Vagina (tissue), 2 donors: ENCODE measurements around the gene EHMT1. TPM values are rescaled to one million over a fixed set of nuclear protein-coding genes. Genes with fewer than 3 reads are reported as not detected.

ENCODE experiments used
- DNase-seq, 2 donors: peaks; one replicate each; pipeline ENCODE4 v3.0.0-alpha.2; 2017; ENCODE audit errors: extremely low spot score in 2 of 2
- H3K27ac ChIP-seq: fragments of 200-600 bp; sonication (generic); one replicate; pipeline ENCODE4 v1.5.1; 2019
- H3K27me3 ChIP-seq: fragments of 200-600 bp; sonication (generic); one replicate; pipeline ENCODE4 v1.5.1; 2019
- H3K36me3 ChIP-seq, 2 donors: fragments of 200-600 bp; sonication (generic); one replicate each; pipeline ENCODE4 v1.5.1; 2017 to 2019
- H3K4me1 ChIP-seq: fragments of 200-600 bp; sonication (generic); one replicate; pipeline ENCODE4 v1.5.1; 2019
- H3K4me3 ChIP-seq, 2 donors: fragments of 200-600 bp; sonication (generic); 1 replicate in 1 of 2; 2 replicates in 1 of 2; pipeline ENCODE4 v1.5.1; 2016 to 2019
- H3K9me3 ChIP-seq: fragments of 200-600 bp; sonication (generic); one replicate; pipeline ENCODE4 v1.5.1; 2019
- CTCF ChIP-seq, 3 experiments: fragments of 450-650 bp in 2 of 3; fragments of 200-600 bp in 1 of 3; sonication (generic) in 1 of 3; IDR thresholded peaks; one replicate each; pipeline ENCODE4 v1.5.1; 2017 to 2019; ENCODE audit warnings: antibody characterized with exemption in 3 of 3, mild to moderate bottlenecking in 2 of 3, moderate library complexity in 2 of 3
- POLR2A ChIP-seq, 2 donors: fragments of 450-650 bp; IDR thresholded peaks; one replicate each; pipeline ENCODE4 v1.6.1; 2017; ENCODE audit warnings: antibody characterized with exemption in 2 of 2, mild to moderate bottlenecking in 2 of 2, moderate library complexity in 2 of 2
- POLR2AphosphoS5 ChIP-seq, 2 donors: sonication (generic); formaldehyde crosslinking; IDR thresholded peaks; one replicate each; pipeline ENCODE4 v1.9.0; 2017; ENCODE audit warnings: antibody characterized with exemption in 2 of 2, mild to moderate bottlenecking in 2 of 2, low read depth in 1 of 2; ENCODE audit not compliant: insufficient read depth in 1 of 2
- intact Hi-C: fragments of 100-400 bp; cut with DNase I; formaldehyde crosslinking; loops from one replicate; pipeline ENCODE4 v1.15.1; 2023
- total RNA-seq: library from RNA; depleted of rRNA; stranded (reverse); fragments of >200 nt; gene quantifications from one replicate; pipeline ENCODE4 v1.2.3, GENCODE V29; 2016

The EHMT1 gene
- total RNA-seq, 1 donor from 2014 or later, result 65.8 TPM

GRCh38 chr9:137812356-137813023, 193.7 kb downstream of the EHMT1 start:
- Histone ChIP-seq H3K9me3 (no peaks in the 10 kb centered on the region), H3K36me3 (peaks cover 4 to 66% of the 10 kb centered on the region in 2 donors), H3K4me1 (no peaks in the 10 kb centered on the region), H3K27ac (no peak overlapping the region), H3K27me3 (no peaks in the 10 kb centered on the region), H3K4me3 (no peak overlapping the region)
- TF ChIP-seq POLR2A (IDR thresholded peaks at IDR 0.05), result no peak
- TF ChIP-seq POLR2AphosphoS5 (IDR thresholded peaks at IDR 0.05; ENCODE audit: insufficient read depth in 1 of 2, low read depth in 1 of 2), result no peak
- no peak for TF ChIP-seq CTCF (IDR thresholded peaks at IDR 0.05)
- DNase-seq, result no peak
- intact Hi-C loops, result no loop called here

- intact Hi-C loops, result no loop called here
- H3K36me3 ChIP-seq, result peaks cover 4 to 73% of the 10 kb centered on the region in 2 donors
Measured at GRCh38 chr9:137813167-137813566, 194.4 kb downstream of the EHMT1 start.

GRCh38 chr9:137813651-137814415, 195.0 kb downstream of the EHMT1 start:
- peaks cover 4 to 75% of the 10 kb centered on the region in 2 donors for H3K36me3 ChIP-seq
- no peak for DNase-seq
- H3K4me3 ChIP-seq, result no peak overlapping the region
- H3K27me3 ChIP-seq, result no peaks in the 10 kb centered on the region
- TF ChIP-seq POLR2A (IDR thresholded peaks at IDR 0.05) (no peak), POLR2AphosphoS5 (IDR thresholded peaks at IDR 0.05; ENCODE audit: insufficient read depth in 1 of 2, low read depth in 1 of 2) (no peak), CTCF (IDR thresholded peaks at IDR 0.05) (no peak)
- H3K27ac ChIP-seq, result no peak overlapping the region
- no peaks in the 10 kb centered on the region for H3K4me1 ChIP-seq
- intact Hi-C loops, result no loop called here
- H3K9me3 ChIP-seq, result no peaks in the 10 kb centered on the region

More at GRCh38 chr9:137813167-137813566, 194.4 kb downstream of the EHMT1 start:
- no peak for TF ChIP-seq POLR2AphosphoS5 (IDR thresholded peaks at IDR 0.05; ENCODE audit: insufficient read depth in 1 of 2, low read depth in 1 of 2)
- TF ChIP-seq POLR2A (IDR thresholded peaks at IDR 0.05), result no peak
- TF ChIP-seq CTCF (IDR thresholded peaks at IDR 0.05), result no peak
- no peaks in the 10 kb centered on the region for H3K9me3 ChIP-seq
- DNase-seq, result no peak
- H3K27ac ChIP-seq, result no peak overlapping the region
- H3K4me1 ChIP-seq, result no peaks in the 10 kb centered on the region
- H3K27me3 ChIP-seq, result no peaks in the 10 kb centered on the region
- no peak overlapping the region for H3K4me3 ChIP-seq

- H3K9me3 ChIP-seq, result no peaks in the 10 kb centered on the region
- no peaks in the 10 kb centered on the region for H3K4me1 ChIP-seq
- H3K4me3 ChIP-seq, result no peak overlapping the region
- no peak for DNase-seq
- H3K36me3 ChIP-seq, result peaks cover 4 to 69% of the 10 kb centered on the region in 2 donors
- intact Hi-C loops, result no loop called here
- H3K27me3 ChIP-seq, result no peaks in the 10 kb centered on the region
- no peak for TF ChIP-seq POLR2AphosphoS5 (IDR thresholded peaks at IDR 0.05; ENCODE audit: insufficient read depth in 1 of 2, low read depth in 1 of 2)
- no peak for TF ChIP-seq CTCF (IDR thresholded peaks at IDR 0.05)
- no peak for TF ChIP-seq POLR2A (IDR thresholded peaks at IDR 0.05)
- H3K27ac ChIP-seq, result no peak overlapping the region
Measured at GRCh38 chr9:137814436-137814835, 195.6 kb downstream of the EHMT1 start.

GRCh38 chr9:137814841-137815240, 196.0 kb downstream of the EHMT1 start:
- DNase-seq, result no peak
- Histone ChIP-seq H3K4me1 (no peaks in the 10 kb centered on the region), H3K27me3 (no peaks in the 10 kb centered on the region), H3K27ac (no peak overlapping the region), H3K36me3 (peaks cover 4 to 66% of the 10 kb centered on the region in 2 donors), H3K4me3 (no peak overlapping the region), H3K9me3 (no peaks in the 10 kb centered on the region)
- TF ChIP-seq POLR2AphosphoS5 (IDR thresholded peaks at IDR 0.05; ENCODE audit: insufficient read depth in 1 of 2, low read depth in 1 of 2) (no peak), POLR2A (IDR thresholded peaks at IDR 0.05) (no peak), CTCF (IDR thresholded peaks at IDR 0.05) (no peak)
- intact Hi-C loops, result no loop called here
